CD14-positive monocyte (primary cell): ENCODE data around the gene CROCC2. TPM values are rescaled to one million over a fixed set of nuclear protein-coding genes. Genes with fewer than 3 reads are reported as not detected.
"Not testable (repeated sequence)": the region's sequence is repeated elsewhere in the genome, so short reads cannot be mapped to it uniquely, and the experiment has no call there.

Experiments
- DNase-seq, 3 donors: peaks; one replicate each; pipeline ENCODE4 v3.0.0-alpha.2; 2011 to 2022
- H2AFZ ChIP-seq: 2 replicates; pipeline ENCODE4 v1.6.0; 2012; ENCODE audit warnings: mild to moderate bottlenecking, low read depth, low read length, inconsistent platforms; ENCODE audit not compliant: insufficient read depth, poor library complexity, severe bottlenecking
- H3K27ac ChIP-seq, 2 donors: 1 replicate in 1 of 2; 2 replicates in 1 of 2; pipeline ENCODE4 v1.5.1; 2012 to 2013; ENCODE audit warnings: low read length in 2 of 2, control low read depth in 1 of 2, inconsistent platforms in 1 of 2, low read depth in 1 of 2, mild to moderate bottlenecking in 1 of 2
- H3K27me3 ChIP-seq, 2 donors: one replicate each; pipeline versions ENCODE4 v1.6.0 to v1.6.1; 2011 to 2013; ENCODE audit warnings: low read length in 2 of 2; ENCODE audit not compliant: control insufficient read depth in 2 of 2, insufficient read depth in 2 of 2
- H3K36me3 ChIP-seq, 2 donors: replicated peaks in 1 of 2; 1 replicate in 1 of 2; 2 replicates in 1 of 2; pipeline versions ENCODE4 v1.5.1 to v1.6.1; 2012 to 2013; ENCODE audit warnings: low read length in 2 of 2, control low read depth in 1 of 2, inconsistent platforms in 1 of 2, mild to moderate bottlenecking in 1 of 2; ENCODE audit not compliant: insufficient read depth in 2 of 2, control insufficient read depth in 1 of 2
- H3K4me1 ChIP-seq, 2 donors: 1 replicate in 1 of 2; 2 replicates in 1 of 2; pipeline versions ENCODE4 v1.5.1 to v1.6.1; 2012 to 2013; ENCODE audit warnings: low read length in 2 of 2, control low read depth in 1 of 2, inconsistent platforms in 1 of 2, mild to moderate bottlenecking in 1 of 2, moderate library complexity in 1 of 2; ENCODE audit not compliant: insufficient read depth in 2 of 2, control insufficient read depth in 1 of 2
- H3K4me2 ChIP-seq: replicated peaks from 2 replicates; pipeline ENCODE3; 2012; ENCODE audit warnings: low read length, moderate library complexity, mild to moderate bottlenecking; ENCODE audit not compliant: poor library complexity, severe bottlenecking; ENCODE audit errors: extremely low read depth
- H3K4me3 ChIP-seq, 3 experiments: fragments of 200-600 bp in 1 of 3; sonication (generic) in 1 of 3; replicated peaks in 1 of 3; 1 replicate in 2 of 3; 2 replicates in 1 of 3; pipeline ENCODE4 v1.5.1; 2011 to 2013; ENCODE audit warnings: low read length in 3 of 3, mild to moderate bottlenecking in 3 of 3, control low read depth in 2 of 3, low read depth in 2 of 3, inconsistent platforms in 1 of 3, moderate library complexity in 1 of 3
- H3K79me2 ChIP-seq: 2 replicates; pipeline ENCODE4 v1.6.0; 2012; ENCODE audit warnings: mild to moderate bottlenecking, control low read depth, inconsistent platforms, low read length, moderate library complexity; ENCODE audit not compliant: insufficient read depth
- H3K9ac ChIP-seq: 2 replicates; pipeline ENCODE4 v1.6.0; 2017; ENCODE audit warnings: low read length, mild to moderate bottlenecking; ENCODE audit not compliant: insufficient read depth, poor library complexity, severe bottlenecking
- H3K9me3 ChIP-seq, 2 donors: replicated peaks in 1 of 2; 1 replicate in 1 of 2; 2 replicates in 1 of 2; pipeline versions ENCODE4 v1.5.1 to v1.6.1; 2012 to 2013; ENCODE audit warnings: low read length in 2 of 2, control low read depth in 1 of 2; ENCODE audit not compliant: control insufficient read depth in 1 of 2, insufficient read depth in 1 of 2
- H4K20me1 ChIP-seq: 2 replicates; pipeline ENCODE4 v1.6.0; 2012; ENCODE audit warnings: mild to moderate bottlenecking, low read length, control low read depth, moderate library complexity; ENCODE audit not compliant: insufficient read depth
- H3K27ac Mint-ChIP-seq, 7 donors: one replicate each; pipeline ENCODE4 v1.8.0; 2020; ENCODE audit warnings: mild to moderate bottlenecking in 7 of 7, mixed read lengths in 7 of 7, moderate library complexity in 6 of 7, inconsistent platforms in 2 of 7
- H3K27me3 Mint-ChIP-seq, 3 donors: one replicate each; pipeline ENCODE4 v1.8.0; 2021 to 2022; ENCODE audit warnings: low read depth in 3 of 3, mild to moderate bottlenecking in 3 of 3, mixed read lengths in 3 of 3, moderate library complexity in 3 of 3, inconsistent platforms in 1 of 3
- H3K36me3 Mint-ChIP-seq, 2 donors: one replicate each; pipeline ENCODE4 v1.8.0; 2020; ENCODE audit warnings: mixed read lengths in 2 of 2, inconsistent platforms in 1 of 2, mild to moderate bottlenecking in 1 of 2
- H3K4me1 Mint-ChIP-seq: one replicate; pipeline ENCODE4 v1.8.0; 2020; ENCODE audit warnings: mild to moderate bottlenecking, mixed read lengths
- H3K4me3 Mint-ChIP-seq, 2 donors: one replicate each; pipeline ENCODE4 v1.8.0; 2020; ENCODE audit warnings: mild to moderate bottlenecking in 2 of 2, mixed read lengths in 2 of 2, moderate library complexity in 1 of 2
- H3K9me3 Mint-ChIP-seq, 7 donors: one replicate each; pipeline ENCODE4 v1.8.0; 2020 to 2022; ENCODE audit warnings: mixed read lengths in 7 of 7, mild to moderate bottlenecking in 6 of 7, moderate library complexity in 6 of 7, inconsistent platforms in 2 of 7
- CTCF ChIP-seq: fragments of 200-600 bp; IDR thresholded peaks from one replicate; pipeline ENCODE4 v1.8.0; 2022; ENCODE audit warnings: antibody characterized with exemption, mild to moderate bottlenecking
- WGBS: methylation state at CpG from one replicate; pipeline ENCODE4 v1.1.5; 2013; ENCODE audit warnings: missing lambda C conversion rate; ENCODE audit not compliant: insufficient coverage; 5-methylcytosine and 5-hydroxymethylcytosine counted together
- intact Hi-C, 2 donors: fragments of 100-400 bp; cut with micrococcal nuclease; formaldehyde crosslinking; loops; one replicate each; pipeline versions ENCODE4 v1.15.0 to v1.15.1; 2023
- polyA plus RNA-seq, 3 donors: library from polyadenylated mRNA; depleted of rRNA in 1 of 3; unstranded in 2 of 3; stranded (reverse) in 1 of 3; fragments of 300-500 nt in 2 of 3; fragments of >200 nt in 1 of 3; fragmentation: Illumina TruSeq in 2 of 3; gene quantifications; 1 replicate in 2 of 3; 2 replicates in 1 of 3; pipeline ENCODE4 v1.2.3, GENCODE V29; 2012 to 2021

Gene CROCC2
- polyA plus RNA-seq, 3 donors: 0.15 TPM; not detected in 2

- TF ChIP-seq CTCF: no peak
- H3K27me3 Mint-ChIP-seq: peaks cover 8 to 15% (median 10%) of the 10 kb centered on the region in 3 donors
- peaks cover 7% of the 10 kb centered on the region for H3K4me1 Mint-ChIP-seq
- H2AFZ ChIP-seq: no peak overlapping the region
- H3K36me3 ChIP-seq: no peaks in the 10 kb centered on the region
- no peaks in the 10 kb centered on the region for H3K36me3 Mint-ChIP-seq
- H3K4me1 ChIP-seq: no peaks in the 10 kb centered on the region
- H3K27ac Mint-ChIP-seq: no peak overlapping the region
- H4K20me1 ChIP-seq: no peaks in the 10 kb centered on the region
- H3K9me3 Mint-ChIP-seq: peaks cover 0 to 8% (median 2%) of the 10 kb centered on the region in 7 donors
- DNase-seq: no peak
- H3K4me3 ChIP-seq: no peak overlapping the region
- peaks cover 0 to 8% of the 10 kb centered on the region in 2 donors for H3K27me3 ChIP-seq
- no peaks in the 10 kb centered on the region for H3K79me2 ChIP-seq
- H3K4me3 Mint-ChIP-seq: peak overlapping the region in 1 of 2 donors; percentile 22
- H3K27ac ChIP-seq: no peak overlapping the region
- no peak overlapping the region for H3K9ac ChIP-seq
- H3K9me3 ChIP-seq: no peaks in the 10 kb centered on the region
- intact Hi-C loops: no loop called here
- H3K4me2 ChIP-seq: no peak overlapping the region
- 63% methylated on average over 9 of the region's 10 CpGs for WGBS
Observed at GRCh38 chr2:240974771-240975572, 68.8 kb downstream of the CROCC2 start.

GRCh38 chr2:240975903-240976302 is 69.8 kb downstream of the CROCC2 start:
- H3K9ac ChIP-seq, H2AFZ ChIP-seq, H3K4me1 Mint-ChIP-seq, H3K9me3 ChIP-seq, H3K27ac ChIP-seq, H3K9me3 Mint-ChIP-seq, H3K79me2 ChIP-seq, H3K4me2 ChIP-seq, DNase-seq, H4K20me1 ChIP-seq, H3K4me3 Mint-ChIP-seq, H3K27ac Mint-ChIP-seq, H3K36me3 Mint-ChIP-seq, H3K4me1 ChIP-seq, intact Hi-C loops, H3K36me3 ChIP-seq, H3K27me3 ChIP-seq, H3K4me3 ChIP-seq: not testable (repeated sequence)
- 94% methylated on average over 3 of the region's 4 CpGs for WGBS
- H3K27me3 Mint-ChIP-seq: peaks cover 8 to 16% (median 9%) of the 10 kb centered on the region in 3 donors
